Adrenal gland (tissue), 12 donors: ENCODE data around the gene BCL2L13. TPM values are rescaled to one million over a fixed set of nuclear protein-coding genes. Genes with fewer than 3 reads are reported as not detected.

Experiments used
- DNase-seq, 7 donors: peaks; one replicate each; pipeline ENCODE4 v3.0.0-alpha.2; 2019 to 2020
- H3K27ac ChIP-seq, 5 donors: fragments of 200-600 bp; sonication (generic) in 4 of 5; 1 replicate in 3 of 5; 2 replicates in 2 of 5; pipeline versions ENCODE4 v1.5.1 to v1.8.0; 2016 to 2020; ENCODE audit warnings: mild to moderate bottlenecking in 1 of 5
- H3K27me3 ChIP-seq: fragments of 200-600 bp; 2 replicates; pipeline ENCODE4 v1.8.0; 2021
- H3K36me3 ChIP-seq, 2 donors: fragments of 200-600 bp; replicated peaks in 1 of 2; 1 replicate in 1 of 2; 2 replicates in 1 of 2; pipeline versions ENCODE4 v1.5.1 to v1.8.0; 2018 to 2022
- H3K4me1 ChIP-seq, 2 donors: fragments of 200-600 bp; replicated peaks in 1 of 2; 1 replicate in 1 of 2; 2 replicates in 1 of 2; pipeline versions ENCODE4 v1.5.1 to v1.8.0; 2018 to 2021
- H3K4me3 ChIP-seq, 4 donors: fragments of 200-600 bp; sonication (generic) in 3 of 4; one replicate each; pipeline ENCODE4 v1.5.1; 2016 to 2018
- H3K9me3 ChIP-seq, 3 donors: fragments of 200-600 bp; sonication (generic) in 1 of 3; replicated peaks in 1 of 3; 1 replicate in 2 of 3; 2 replicates in 1 of 3; pipeline versions ENCODE4 v1.5.1 to v1.8.0; 2016 to 2021
- POLR2A ChIP-seq, 2 donors: fragments of 450-650 bp; IDR thresholded peaks; one replicate each; pipeline ENCODE4 v1.6.1; 2017; ENCODE audit warnings: antibody characterized with exemption in 2 of 2, mild to moderate bottlenecking in 2 of 2, moderate library complexity in 1 of 2
- WGBS, 4 donors: extraction: QIAGEN DNeasy Blood & Tissue Kit in 2 of 4; methylation state at CpG; one replicate each; pipeline versions ENCODE4 v1.1.5 to v1.1.7; 2013 to 2017; 5-methylcytosine and 5-hydroxymethylcytosine counted together
- intact Hi-C, 2 donors: fragments of 100-400 bp; cut with DNase I; formaldehyde crosslinking; loops; one replicate each; pipeline versions ENCODE4 v1.14.1 to v1.15.0; 2022 to 2023
- polyA plus RNA-seq, 3 donors: library from polyadenylated mRNA; stranded (reverse); fragments of 200-250 nt in 2 of 3; fragments of 350-450 nt in 1 of 3; fragmentation: Illumina TruSeq in 1 of 3; extraction: RNeasy Lipid Tissue Mini Kit (QIAGEN cat#74804) in 1 of 3; gene quantifications; one replicate each; pipeline ENCODE4 v1.2.3, GENCODE V29; 2013 to 2014
- total RNA-seq, 9 donors: library from RNA; depleted of rRNA in 4 of 9; stranded (reverse); fragments of >200 nt in 4 of 9; fragments of 120-200 nt in 1 of 9; fragmentation: NEBNext Ultra II Directional in 1 of 9; extraction: Animal tissue kit (Norgen Biotek cat#: 25700) in 1 of 9; gene quantifications; one replicate each; pipeline versions ENCODE4 v1.1.0 to v1.2.4, GENCODE V29; 2013 to 2023
- TF ChIP-seq, protein P1 (sequence below), 6 experiments: fragments of 450-650 bp in 4 of 6; fragments of 200-600 bp in 2 of 6; sonication (generic) in 1 of 6; IDR thresholded peaks; 1 replicate in 5 of 6; 2 replicates in 1 of 6; pipeline versions ENCODE4 v1.5.1 to v1.8.0; 2016 to 2021; ENCODE audit warnings: antibody characterized with exemption in 6 of 6, mild to moderate bottlenecking in 2 of 6, moderate library complexity in 1 of 6
- donor health status: healthy with polysubstance abuse.
- donor health status: Bipolar disorder and iron deficiency.
- donor health status: DM: yes; HTN: yes; CAD: no.
- donor health status: DM: no; HTN: no; CAD: no.
- donor health status: DM: no; HTN: no; CAD: no.
- donor health status: DM: yes; HTN: yes; CAD: no.

The BCL2L13 gene
- total and polyA plus RNA-seq, 12 donors = 30.9 to 142 (median 94.3) TPM

DNA sequence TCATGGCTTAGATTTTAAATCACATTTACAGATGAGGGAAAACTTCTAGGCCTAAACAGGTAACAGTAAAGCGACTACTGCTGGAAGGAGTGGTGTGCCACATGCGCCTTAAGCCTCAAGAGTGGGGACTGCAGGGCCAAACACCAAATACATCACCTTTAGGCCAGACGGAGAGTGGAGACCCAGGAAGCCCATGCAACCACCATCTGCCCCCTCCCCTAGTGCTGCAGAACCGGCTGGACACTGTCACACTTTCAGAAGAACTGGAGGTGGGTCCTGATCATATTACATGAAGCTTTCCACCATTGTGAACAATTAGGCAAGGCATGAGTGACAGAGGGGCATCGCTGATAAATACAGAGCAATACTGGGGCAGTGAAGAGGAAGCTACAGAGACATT is 46.4 kb upstream of the BCL2L13 start:
- intact Hi-C loops = no loop called here
- DNase-seq = no peak
- 84 to 92% (median 88%) methylated on average over 5 of the region's 5 CpGs for WGBS, 4 donors
- H3K27me3 ChIP-seq = no peaks in the 10 kb centered on the region
- TF ChIP-seq, protein P1, sequence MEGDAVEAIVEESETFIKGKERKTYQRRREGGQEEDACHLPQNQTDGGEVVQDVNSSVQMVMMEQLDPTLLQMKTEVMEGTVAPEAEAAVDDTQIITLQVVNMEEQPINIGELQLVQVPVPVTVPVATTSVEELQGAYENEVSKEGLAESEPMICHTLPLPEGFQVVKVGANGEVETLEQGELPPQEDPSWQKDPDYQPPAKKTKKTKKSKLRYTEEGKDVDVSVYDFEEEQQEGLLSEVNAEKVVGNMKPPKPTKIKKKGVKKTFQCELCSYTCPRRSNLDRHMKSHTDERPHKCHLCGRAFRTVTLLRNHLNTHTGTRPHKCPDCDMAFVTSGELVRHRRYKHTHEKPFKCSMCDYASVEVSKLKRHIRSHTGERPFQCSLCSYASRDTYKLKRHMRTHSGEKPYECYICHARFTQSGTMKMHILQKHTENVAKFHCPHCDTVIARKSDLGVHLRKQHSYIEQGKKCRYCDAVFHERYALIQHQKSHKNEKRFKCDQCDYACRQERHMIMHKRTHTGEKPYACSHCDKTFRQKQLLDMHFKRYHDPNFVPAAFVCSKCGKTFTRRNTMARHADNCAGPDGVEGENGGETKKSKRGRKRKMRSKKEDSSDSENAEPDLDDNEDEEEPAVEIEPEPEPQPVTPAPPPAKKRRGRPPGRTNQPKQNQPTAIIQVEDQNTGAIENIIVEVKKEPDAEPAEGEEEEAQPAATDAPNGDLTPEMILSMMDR (IDR thresholded peaks at IDR 0.05) = no peak
- TF ChIP-seq POLR2A (IDR thresholded peaks at IDR 0.05) = no peak
- H3K27ac ChIP-seq = no peak overlapping the region
- H3K36me3 ChIP-seq = peaks cover 0 to 73% of the 10 kb centered on the region in 2 donors
- H3K4me1 ChIP-seq = no peaks in the 10 kb centered on the region
- no peaks in the 10 kb centered on the region for H3K9me3 ChIP-seq
- H3K4me3 ChIP-seq = no peak overlapping the region

DNA sequence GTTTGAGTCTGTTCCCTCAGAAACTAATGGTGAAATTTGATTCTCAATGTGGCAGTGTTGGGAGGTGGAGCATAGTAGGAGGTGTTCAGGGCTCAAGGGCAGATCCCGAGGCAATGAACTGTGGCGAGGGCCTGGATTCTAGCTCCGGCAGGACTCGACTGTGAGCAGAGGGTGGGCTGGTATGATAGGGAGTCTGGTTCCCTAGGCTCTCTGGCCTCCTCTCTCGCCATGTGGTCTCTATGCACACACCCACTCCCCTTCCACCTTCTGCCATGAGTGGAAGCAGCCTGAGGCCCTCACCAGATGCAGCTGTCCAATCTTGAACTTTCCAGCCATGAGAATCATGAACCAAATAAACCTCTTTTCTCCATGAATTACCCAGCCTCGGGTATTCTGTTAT is 42.3 kb upstream of the BCL2L13 start:
- no peak for TF ChIP-seq POLR2A (IDR thresholded peaks at IDR 0.05)
- TF ChIP-seq, protein P1 (IDR thresholded peaks at IDR 0.05) = no peak
- H3K27me3 ChIP-seq = no peaks in the 10 kb centered on the region
- H3K4me1 ChIP-seq = no peaks in the 10 kb centered on the region
- no peak overlapping the region for H3K4me3 ChIP-seq
- H3K36me3 ChIP-seq = peaks cover 0 to 100% of the 10 kb centered on the region in 2 donors
- no peak overlapping the region for H3K27ac ChIP-seq
- no peaks in the 10 kb centered on the region for H3K9me3 ChIP-seq
- 94 to 99% (median 97%) methylated on average over 6 of the region's 6 CpGs for WGBS, 4 donors
- no peak for DNase-seq
- intact Hi-C loops = no loop called here

DNA sequence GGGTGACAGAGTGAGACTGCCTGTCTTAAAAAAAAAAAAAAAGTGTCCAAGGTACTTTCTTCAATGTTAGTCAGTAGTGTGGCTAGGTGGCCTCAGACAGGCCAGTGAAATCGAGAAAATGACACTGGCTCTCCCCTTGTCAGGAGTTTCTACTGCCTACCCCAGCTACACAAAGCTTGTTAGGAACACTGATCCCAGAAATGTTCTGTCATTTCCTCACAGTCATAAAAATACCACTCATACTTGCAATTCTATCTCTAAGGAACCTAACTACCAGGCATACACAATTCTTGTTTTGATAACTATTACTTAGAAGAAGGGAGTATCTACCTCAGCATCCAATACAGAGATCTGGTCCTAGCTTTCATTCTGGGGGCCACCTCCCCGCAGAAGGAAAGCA is 41.3 kb upstream of the BCL2L13 start:
- Histone ChIP-seq H3K27ac (no peak overlapping the region), H3K9me3 (no peaks in the 10 kb centered on the region), H3K4me1 (no peaks in the 10 kb centered on the region), H3K4me3 (no peak overlapping the region), H3K27me3 (no peaks in the 10 kb centered on the region), H3K36me3 (peaks cover 0 to 92% of the 10 kb centered on the region in 2 donors)
- no peak for DNase-seq
- TF ChIP-seq POLR2A (IDR thresholded peaks at IDR 0.05) = no peak
- TF ChIP-seq, protein P1 (IDR thresholded peaks at IDR 0.05) = no peak
- 93 to 100% (median 96%) methylated on average over 2 of the region's 2 CpGs for WGBS, 4 donors
- intact Hi-C loops = no loop called here

DNA sequence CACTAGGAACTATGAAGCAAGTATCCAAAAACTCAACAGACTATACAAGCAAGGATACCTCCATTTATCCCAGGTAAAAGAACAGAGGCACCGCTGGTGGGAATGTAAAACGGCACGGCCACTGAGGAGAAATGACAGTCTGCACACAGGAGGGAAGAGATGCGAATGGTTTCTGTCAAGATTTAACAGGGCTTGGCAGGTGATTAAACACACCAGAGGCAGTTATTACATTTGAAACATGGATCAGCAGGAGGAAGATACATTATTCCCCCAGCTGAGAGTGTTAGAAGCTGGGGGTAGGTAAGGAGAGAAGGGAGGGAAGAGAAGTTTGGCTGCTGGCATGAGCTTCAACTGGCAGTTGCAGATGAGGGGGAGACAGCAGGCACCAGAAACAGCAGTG is 40.2 kb upstream of the BCL2L13 start:
- no peak overlapping the region for H3K27ac ChIP-seq
- no peaks in the 10 kb centered on the region for H3K4me1 ChIP-seq
- no peaks in the 10 kb centered on the region for H3K27me3 ChIP-seq
- peaks cover 0 to 81% of the 10 kb centered on the region in 2 donors for H3K36me3 ChIP-seq
- TF ChIP-seq, protein P1 (IDR thresholded peaks at IDR 0.05) = no peak
- TF ChIP-seq POLR2A (IDR thresholded peaks at IDR 0.05) = no peak
- 90 to 98% (median 94%) methylated on average over 4 of the region's 4 CpGs for WGBS, 4 donors
- H3K4me3 ChIP-seq = no peak overlapping the region
- intact Hi-C loops = no loop called here
- no peaks in the 10 kb centered on the region for H3K9me3 ChIP-seq
- no peak for DNase-seq
